Upper lobe of right lung (tissue), 1 donor: Measurements from ENCODE around the gene TRMT10B. TPM values are rescaled to one million over a fixed set of nuclear protein-coding genes. Genes with fewer than 3 reads are reported as not detected.
A peak's percentile ranks its signal among the peaks of the same experiment; 100 is the strongest.

ENCODE experiments used
- ATAC-seq: fragments of 200-7000 bp; cut with Tn5 transposase; one replicate; pipeline ENCODE4 v1.9.1; 2020; ENCODE audit warnings: mild to moderate bottlenecking, moderate library complexity
- DNase-seq: peaks from one replicate; pipeline ENCODE4 v3.0.0-alpha.2; 2020
- H3K27ac ChIP-seq: fragments of 200-600 bp; one replicate; pipeline ENCODE4 v1.8.0; 2022
- H3K27me3 ChIP-seq: fragments of 200-600 bp; one replicate; pipeline ENCODE4 v1.8.0; 2022; ENCODE audit warnings: mild to moderate bottlenecking
- H3K36me3 ChIP-seq: fragments of 200-600 bp; one replicate; pipeline ENCODE4 v1.8.0; 2022
- H3K4me1 ChIP-seq: fragments of 200-600 bp; one replicate; pipeline ENCODE4 v1.8.0; 2022
- H3K4me3 ChIP-seq: fragments of 200-600 bp; one replicate; pipeline ENCODE4 v1.8.0; 2022; ENCODE audit warnings: mild to moderate bottlenecking
- H3K9me3 ChIP-seq: fragments of 200-600 bp; one replicate; pipeline ENCODE4 v1.8.0; 2022
- intact Hi-C: fragments of 100-400 bp; cut with DNase I; formaldehyde crosslinking; loops from one replicate; pipeline ENCODE4 v1.11.0; 2022
- total RNA-seq: library from RNA; stranded (reverse); fragmentation: NEBNext Ultra II Directional; extraction: Animal tissue kit (Norgen Biotek cat#: 25700); gene quantifications from one replicate; pipeline ENCODE4 v1.2.1, GENCODE V29; 2021
- TF ChIP-seq, protein P1 (sequence below): fragments of 200-600 bp; IDR thresholded peaks from one replicate; pipeline ENCODE4 v1.8.0; 2022; ENCODE audit warnings: antibody characterized with exemption
- donor health status: DM: no; HTN: yes; CAD: no; lungs with severe emphysema.

The TRMT10B gene
- total RNA-seq, 1 donor from 2014 or later: 11.8 TPM

DNA sequence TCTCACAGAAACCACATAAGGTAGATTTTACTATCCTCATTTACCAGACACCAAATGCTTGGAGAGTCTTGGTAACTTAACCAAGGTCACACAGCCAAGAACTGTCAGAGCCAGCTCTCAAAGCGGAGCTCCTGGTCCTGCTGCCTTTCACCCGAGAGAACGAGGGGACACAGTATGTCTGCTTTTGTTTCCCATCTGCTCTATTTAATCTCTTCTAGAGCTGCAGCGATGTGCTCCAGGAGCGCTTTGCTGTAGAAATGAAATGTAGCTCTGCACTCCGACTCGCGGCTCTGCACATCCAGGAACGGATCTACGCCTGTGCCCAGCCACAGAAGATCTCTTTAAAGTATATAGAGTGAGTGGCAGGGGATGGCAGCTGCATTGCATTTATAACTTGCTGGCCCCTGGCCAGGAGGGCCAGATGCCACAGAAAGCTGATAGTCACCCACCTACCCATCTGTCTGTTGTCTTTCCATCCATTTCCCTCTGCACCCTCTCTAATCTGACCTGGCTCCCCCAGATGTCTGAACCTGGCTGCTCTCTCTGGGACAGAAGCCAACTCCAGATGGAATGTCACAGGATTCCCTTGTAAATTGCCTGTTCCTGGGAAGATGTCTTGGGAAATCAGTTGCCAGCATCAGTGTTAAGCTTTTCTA is 21.4 kb upstream of the TRMT10B start:
- H3K27ac ChIP-seq: no peak overlapping the region
- H3K4me1 ChIP-seq: no peaks in the 10 kb centered on the region
- no peak overlapping the region for H3K4me3 ChIP-seq
- TF ChIP-seq, protein P1, sequence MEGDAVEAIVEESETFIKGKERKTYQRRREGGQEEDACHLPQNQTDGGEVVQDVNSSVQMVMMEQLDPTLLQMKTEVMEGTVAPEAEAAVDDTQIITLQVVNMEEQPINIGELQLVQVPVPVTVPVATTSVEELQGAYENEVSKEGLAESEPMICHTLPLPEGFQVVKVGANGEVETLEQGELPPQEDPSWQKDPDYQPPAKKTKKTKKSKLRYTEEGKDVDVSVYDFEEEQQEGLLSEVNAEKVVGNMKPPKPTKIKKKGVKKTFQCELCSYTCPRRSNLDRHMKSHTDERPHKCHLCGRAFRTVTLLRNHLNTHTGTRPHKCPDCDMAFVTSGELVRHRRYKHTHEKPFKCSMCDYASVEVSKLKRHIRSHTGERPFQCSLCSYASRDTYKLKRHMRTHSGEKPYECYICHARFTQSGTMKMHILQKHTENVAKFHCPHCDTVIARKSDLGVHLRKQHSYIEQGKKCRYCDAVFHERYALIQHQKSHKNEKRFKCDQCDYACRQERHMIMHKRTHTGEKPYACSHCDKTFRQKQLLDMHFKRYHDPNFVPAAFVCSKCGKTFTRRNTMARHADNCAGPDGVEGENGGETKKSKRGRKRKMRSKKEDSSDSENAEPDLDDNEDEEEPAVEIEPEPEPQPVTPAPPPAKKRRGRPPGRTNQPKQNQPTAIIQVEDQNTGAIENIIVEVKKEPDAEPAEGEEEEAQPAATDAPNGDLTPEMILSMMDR: no peak
- no peaks in the 10 kb centered on the region for H3K36me3 ChIP-seq
- H3K9me3 ChIP-seq: no peaks in the 10 kb centered on the region
- H3K27me3 ChIP-seq: peaks cover 32% of the 10 kb centered on the region
- intact Hi-C loops: no loop called here
- ATAC-seq (no peak), DNase-seq (no peak)

DNA sequence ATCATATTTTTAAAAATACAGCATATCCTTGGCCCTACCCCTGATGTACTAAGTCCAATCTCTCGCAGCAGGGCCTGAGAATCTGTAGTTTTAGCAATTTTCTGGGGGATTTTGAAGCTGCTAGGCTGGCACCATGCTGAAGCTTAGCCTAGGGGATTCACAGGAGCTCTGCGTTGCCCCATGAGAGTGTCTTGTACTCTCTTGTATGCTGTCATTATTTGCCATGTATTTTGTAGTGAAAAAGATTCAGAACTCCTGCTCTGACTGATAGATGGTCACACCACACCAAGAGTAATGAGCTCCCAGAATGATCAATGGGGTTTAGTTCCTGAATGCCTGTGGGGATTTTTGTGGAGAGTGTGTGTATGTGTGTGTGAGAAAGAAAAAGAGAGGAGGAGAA is 20.7 kb upstream of the TRMT10B start:
- Histone ChIP-seq H3K27ac (no peak overlapping the region), H3K36me3 (no peaks in the 10 kb centered on the region), H3K4me3 (no peak overlapping the region), H3K4me1 (no peaks in the 10 kb centered on the region), H3K27me3 (peaks cover 25% of the 10 kb centered on the region), H3K9me3 (no peaks in the 10 kb centered on the region)
- DNase-seq (no peak), ATAC-seq (no peak)
- TF ChIP-seq, protein P1: no peak
- intact Hi-C loops: no loop called here

DNA sequence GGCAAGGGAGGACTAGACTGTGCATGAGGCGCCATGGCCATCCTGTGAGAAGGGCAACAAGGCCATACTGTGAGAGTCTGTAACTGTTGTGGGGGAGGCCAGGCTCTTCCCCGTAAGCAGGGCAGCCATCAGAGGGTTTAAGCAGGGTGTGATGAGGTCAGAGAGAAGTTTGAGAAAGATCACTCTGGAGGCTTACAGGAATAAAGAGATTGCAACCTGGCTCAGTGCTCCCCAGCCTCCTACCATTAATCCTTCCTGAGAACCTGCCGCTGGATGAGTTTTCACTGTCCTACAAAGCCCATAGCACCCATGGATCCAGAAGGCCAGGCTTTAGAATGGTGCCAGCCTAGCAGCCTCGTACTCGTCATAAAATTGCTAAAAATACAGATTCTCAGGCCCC is 14.4 kb upstream of the TRMT10B start:
- Histone ChIP-seq H3K27me3 (no peaks in the 10 kb centered on the region), H3K4me1 (no peaks in the 10 kb centered on the region), H3K4me3 (no peak overlapping the region), H3K36me3 (no peaks in the 10 kb centered on the region), H3K9me3 (no peaks in the 10 kb centered on the region), H3K27ac (no peak overlapping the region)
- TF ChIP-seq, protein P1: no peak
- no peak for ATAC-seq
- intact Hi-C loops: no loop called here
- no peak for DNase-seq

DNA sequence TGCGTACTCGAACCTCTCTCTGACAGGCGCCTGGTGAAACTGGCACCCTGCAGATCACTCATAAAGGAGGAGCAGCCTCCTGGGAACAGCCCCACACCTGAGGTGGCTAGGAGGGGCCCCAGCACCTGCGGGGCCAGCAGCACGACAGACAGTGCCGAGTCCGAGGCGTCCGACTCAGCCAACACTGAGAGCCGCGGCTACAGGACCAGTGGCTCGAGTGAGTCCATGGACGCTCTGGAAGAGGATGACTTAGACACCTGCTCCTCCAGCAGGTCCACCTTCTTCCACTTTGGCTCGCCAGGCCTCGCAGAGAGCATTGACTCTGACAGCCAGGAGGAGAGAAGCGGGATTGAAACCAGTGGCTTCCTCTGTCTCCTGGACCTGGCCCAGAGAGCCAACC is 13.5 kb upstream of the TRMT10B start:
- H3K27ac ChIP-seq: no peak overlapping the region
- no peaks in the 10 kb centered on the region for H3K36me3 ChIP-seq
- H3K4me3 ChIP-seq: no peak overlapping the region
- no peaks in the 10 kb centered on the region for H3K9me3 ChIP-seq
- no peaks in the 10 kb centered on the region for H3K4me1 ChIP-seq
- ATAC-seq: no peak
- H3K27me3 ChIP-seq: no peaks in the 10 kb centered on the region
- TF ChIP-seq, protein P1: no peak
- intact Hi-C loops: no loop called here
- DNase-seq: no peak

DNA sequence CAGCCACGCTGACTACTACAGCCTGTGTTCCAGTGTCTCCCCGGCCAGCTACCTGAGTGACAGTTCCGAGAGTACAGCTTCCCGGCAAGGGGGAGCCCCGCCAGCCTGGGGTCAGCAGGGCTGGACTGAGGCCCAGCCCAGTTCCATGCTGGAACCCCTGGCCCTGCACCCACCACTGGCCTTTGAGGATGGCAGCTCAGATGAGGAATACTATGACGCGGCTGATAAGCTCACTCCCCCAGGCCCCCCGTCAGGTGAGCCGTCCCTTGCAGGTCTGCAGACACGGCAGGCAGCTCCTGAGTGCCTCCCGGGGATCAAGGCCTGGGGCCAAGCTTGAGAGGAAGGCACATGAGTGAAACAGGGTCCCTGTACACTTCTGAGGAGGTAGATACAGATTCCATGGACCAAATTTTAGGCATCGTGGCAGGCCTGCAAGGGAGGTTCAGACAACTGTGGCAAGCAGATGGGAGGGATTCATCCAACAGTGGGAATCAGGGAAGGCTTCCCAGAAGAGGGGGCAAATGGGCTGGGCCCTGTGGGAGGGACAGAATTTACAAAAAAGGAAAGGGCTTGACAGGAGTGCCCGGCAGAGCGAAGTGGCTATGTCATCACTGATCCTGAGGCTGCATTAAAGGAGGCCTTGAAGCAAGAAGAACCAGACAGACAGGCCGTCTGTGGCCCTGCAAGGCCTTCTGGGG is 12.8 kb upstream of the TRMT10B start:
- peak; percentile 18 for ATAC-seq
- Histone ChIP-seq H3K4me3 (no peak overlapping the region), H3K27me3 (no peaks in the 10 kb centered on the region), H3K4me1 (no peaks in the 10 kb centered on the region), H3K9me3 (no peaks in the 10 kb centered on the region), H3K36me3 (no peaks in the 10 kb centered on the region), H3K27ac (no peak overlapping the region)
- TF ChIP-seq, protein P1: no peak
- intact Hi-C loops: no loop called here
- no peak for DNase-seq
